ENCODE results near the gene LMCD1. TPM values are rescaled to one million over a fixed set of nuclear protein-coding genes. Genes with fewer than 3 reads are reported as not detected.

Gene LMCD1
- total RNA-seq, 4 donors from 2014 or later, result 23.3 to 52.8 (median 34.8) TPM

DNA sequence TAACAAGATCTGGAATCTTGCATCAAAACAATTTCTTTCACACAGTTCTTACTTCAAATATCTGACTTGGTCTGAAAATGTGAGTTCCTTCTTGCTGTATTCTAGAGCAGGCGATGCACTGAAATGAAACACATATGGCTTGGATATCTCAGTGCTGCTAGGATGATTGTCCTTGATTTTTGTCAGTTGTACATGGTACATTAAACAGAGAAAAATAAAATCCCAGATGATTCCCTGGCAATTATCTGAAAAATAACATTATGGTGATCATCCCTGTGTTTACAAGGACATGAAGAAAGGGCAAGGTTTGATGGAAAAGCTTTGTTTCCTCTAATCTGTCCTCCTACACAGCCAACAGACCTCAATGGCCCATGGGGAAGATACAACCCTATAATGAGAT, 10.6 kb downstream of the LMCD1 start:
- Histone ChIP-seq H3K27me3 (no peaks in the 10 kb centered on the region), H3K27ac (no peak overlapping the region), H3K4me3 (no peak overlapping the region), H3K9me3 (no peaks in the 10 kb centered on the region), H3K4me1 (peaks cover 0 to 55% (median 3%) of the 10 kb centered on the region in 3 donors), H3K36me3 (peaks cover 0 to 58% (median 0%) of the 10 kb centered on the region in 3 donors)
- no peak for TF ChIP-seq POLR2A (IDR thresholded peaks at IDR 0.05)
- TF ChIP-seq, protein P1, sequence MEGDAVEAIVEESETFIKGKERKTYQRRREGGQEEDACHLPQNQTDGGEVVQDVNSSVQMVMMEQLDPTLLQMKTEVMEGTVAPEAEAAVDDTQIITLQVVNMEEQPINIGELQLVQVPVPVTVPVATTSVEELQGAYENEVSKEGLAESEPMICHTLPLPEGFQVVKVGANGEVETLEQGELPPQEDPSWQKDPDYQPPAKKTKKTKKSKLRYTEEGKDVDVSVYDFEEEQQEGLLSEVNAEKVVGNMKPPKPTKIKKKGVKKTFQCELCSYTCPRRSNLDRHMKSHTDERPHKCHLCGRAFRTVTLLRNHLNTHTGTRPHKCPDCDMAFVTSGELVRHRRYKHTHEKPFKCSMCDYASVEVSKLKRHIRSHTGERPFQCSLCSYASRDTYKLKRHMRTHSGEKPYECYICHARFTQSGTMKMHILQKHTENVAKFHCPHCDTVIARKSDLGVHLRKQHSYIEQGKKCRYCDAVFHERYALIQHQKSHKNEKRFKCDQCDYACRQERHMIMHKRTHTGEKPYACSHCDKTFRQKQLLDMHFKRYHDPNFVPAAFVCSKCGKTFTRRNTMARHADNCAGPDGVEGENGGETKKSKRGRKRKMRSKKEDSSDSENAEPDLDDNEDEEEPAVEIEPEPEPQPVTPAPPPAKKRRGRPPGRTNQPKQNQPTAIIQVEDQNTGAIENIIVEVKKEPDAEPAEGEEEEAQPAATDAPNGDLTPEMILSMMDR (IDR thresholded peaks at IDR 0.05), result no peak
- DNase-seq, result no peak
- intact Hi-C loops (cut with DNase I), result no loop called here
- WGBS, 2 donors, result 87 to 100% methylated on average over 1 of the region's 1 CpG

DNA sequence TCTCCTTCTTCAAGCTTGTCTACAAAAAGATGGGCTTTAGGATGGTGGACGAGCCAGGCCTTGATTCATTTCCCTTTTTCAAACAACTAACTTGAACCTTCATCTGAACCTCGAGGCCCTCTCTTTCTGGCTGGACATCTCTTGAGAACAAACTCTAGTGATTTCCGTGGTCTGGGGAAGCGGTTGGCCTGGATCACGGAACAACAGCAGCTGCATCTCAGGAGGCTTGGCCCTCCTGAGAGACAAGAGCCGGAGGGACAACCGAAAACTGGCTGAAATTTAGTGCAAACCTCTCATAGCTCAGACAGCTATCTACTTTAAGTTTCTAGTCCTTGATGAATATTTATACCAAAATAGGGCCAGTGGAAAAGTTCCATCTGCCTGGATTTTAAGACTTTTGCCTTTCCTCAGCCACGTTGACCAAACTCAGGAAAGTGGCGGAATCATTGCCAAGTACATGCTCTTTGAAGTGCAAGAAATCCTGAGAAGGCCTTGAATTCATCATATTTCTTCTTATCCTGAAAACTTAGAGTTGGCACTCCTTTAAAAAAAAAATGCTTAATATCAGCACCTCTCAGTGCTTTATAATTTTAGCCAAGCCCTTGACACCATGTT, 14.5 kb downstream of the LMCD1 start:
- Histone ChIP-seq H3K27me3 (no peaks in the 10 kb centered on the region), H3K27ac (peak overlapping the region; percentile 20 to 57 (median 44)), H3K36me3 (peaks cover 0 to 41% (median 0%) of the 10 kb centered on the region in 3 donors), H3K4me1 (peaks cover 0 to 52% (median 3%) of the 10 kb centered on the region in 3 donors), H3K4me3 (no peak overlapping the region), H3K9me3 (no peaks in the 10 kb centered on the region)
- 70 to 71% methylated on average over 9 of the region's 9 CpGs for WGBS, 2 donors
- no peak for TF ChIP-seq POLR2A (IDR thresholded peaks at IDR 0.05)
- TF ChIP-seq, protein P1 (IDR thresholded peaks at IDR 0.05), result no peak
- DNase-seq, result no peak
- intact Hi-C loops (cut with DNase I), result no loop called here

DNA sequence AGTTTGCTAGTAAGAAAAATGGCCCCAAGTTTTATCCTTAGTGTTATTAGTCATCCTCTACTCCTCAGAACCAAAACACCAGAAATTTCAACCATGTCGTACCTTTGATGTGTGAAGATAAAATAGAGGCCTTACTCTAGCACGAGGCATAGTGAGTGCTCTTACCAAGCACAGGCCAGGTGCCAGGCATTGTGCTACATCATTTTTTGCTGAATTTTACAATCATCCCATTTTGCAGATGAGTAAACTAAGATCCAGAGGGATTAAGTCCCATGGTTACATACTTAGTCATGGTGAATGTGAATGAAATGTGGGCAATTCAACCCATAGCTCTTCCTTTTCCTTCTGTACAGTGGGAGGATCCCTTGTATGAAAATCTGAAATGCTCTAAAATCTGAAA, 15.2 kb downstream of the LMCD1 start:
- H3K27me3 ChIP-seq, result no peaks in the 10 kb centered on the region
- no peak for TF ChIP-seq POLR2A (IDR thresholded peaks at IDR 0.05)
- TF ChIP-seq, protein P1 (IDR thresholded peaks at IDR 0.05), result no peak
- WGBS, 2 donors, result 65 to 88% methylated on average over 2 of the region's 2 CpGs
- no peaks in the 10 kb centered on the region for H3K9me3 ChIP-seq
- peak overlapping the region in 1 of 4 donors; percentile 57 for H3K27ac ChIP-seq
- H3K4me3 ChIP-seq, result no peak overlapping the region
- no peak for DNase-seq
- peaks cover 0 to 52% (median 3%) of the 10 kb centered on the region in 3 donors for H3K4me1 ChIP-seq
- peaks cover 0 to 34% (median 0%) of the 10 kb centered on the region in 3 donors for H3K36me3 ChIP-seq
- intact Hi-C loops (cut with DNase I), result no loop called here

DNA sequence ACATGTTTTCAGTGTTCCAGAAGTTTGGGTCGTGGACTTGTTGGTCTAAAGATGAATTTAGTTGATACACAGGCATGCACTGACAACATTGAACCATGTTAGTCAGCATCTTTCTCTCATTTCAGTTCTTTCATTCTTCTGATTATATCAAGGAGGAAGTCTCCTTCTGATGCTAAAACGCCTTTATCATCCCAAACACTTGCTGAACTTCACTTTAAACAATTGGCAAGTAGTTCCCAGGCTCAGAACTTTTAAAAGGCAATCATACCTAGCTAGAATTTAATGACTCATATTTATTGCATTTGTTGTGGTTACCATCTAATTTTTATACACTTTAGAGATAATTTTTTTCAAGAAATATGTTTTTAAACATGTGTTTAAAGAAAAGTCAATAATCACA, 15.9 kb downstream of the LMCD1 start:
- no peak overlapping the region for H3K27ac ChIP-seq
- intact Hi-C loops (cut with DNase I), result no loop called here
- peaks cover 2 to 52% (median 3%) of the 10 kb centered on the region in 3 donors for H3K4me1 ChIP-seq
- H3K4me3 ChIP-seq, result no peak overlapping the region
- no peaks in the 10 kb centered on the region for H3K27me3 ChIP-seq
- no peak for DNase-seq
- 61 to 74% methylated on average over 2 of the region's 2 CpGs for WGBS, 2 donors
- peaks cover 0 to 32% (median 0%) of the 10 kb centered on the region in 3 donors for H3K36me3 ChIP-seq
- H3K9me3 ChIP-seq, result no peaks in the 10 kb centered on the region
- TF ChIP-seq, protein P1 (IDR thresholded peaks at IDR 0.05), result no peak
- no peak for TF ChIP-seq POLR2A (IDR thresholded peaks at IDR 0.05)

DNA sequence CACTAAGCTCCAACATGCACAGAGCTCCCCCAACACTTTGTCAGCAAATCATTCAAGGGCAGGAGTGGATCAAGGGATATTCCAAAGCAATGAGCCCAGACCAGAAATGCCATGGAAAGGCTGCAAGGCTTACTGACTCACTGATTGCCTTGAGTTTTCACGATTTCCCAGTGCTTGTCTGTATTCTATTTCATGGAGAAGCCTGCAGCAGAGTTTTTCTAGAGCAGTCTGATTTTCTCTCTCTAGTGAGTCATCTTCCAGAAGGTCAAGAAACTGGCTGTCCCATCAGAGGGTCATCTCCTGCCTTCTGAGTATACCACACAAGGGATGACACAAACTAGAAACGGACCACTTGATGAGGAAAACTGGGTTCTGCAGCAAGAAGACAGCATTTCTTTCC, 16.5 kb downstream of the LMCD1 start:
- peaks cover 3 to 59% (median 3%) of the 10 kb centered on the region in 3 donors for H3K4me1 ChIP-seq
- 72 to 91% methylated on average over 1 to 2 of the region's 2 CpGs for WGBS, 2 donors
- H3K36me3 ChIP-seq, result peaks cover 0 to 35% (median 0%) of the 10 kb centered on the region in 3 donors
- DNase-seq, result no peak
- TF ChIP-seq, protein P1 (IDR thresholded peaks at IDR 0.05), result no peak
- TF ChIP-seq POLR2A (IDR thresholded peaks at IDR 0.05), result no peak
- H3K4me3 ChIP-seq, result no peak overlapping the region
- H3K27me3 ChIP-seq, result no peaks in the 10 kb centered on the region
- H3K9me3 ChIP-seq, result no peaks in the 10 kb centered on the region
- intact Hi-C loops (cut with DNase I), result no loop called here
- no peak overlapping the region for H3K27ac ChIP-seq
